Measurements from ENCODE around the gene GRAMD2B. TPM values are rescaled to one million over a fixed set of nuclear protein-coding genes. Genes with fewer than 3 reads are reported as not detected.

The GRAMD2B gene
- total RNA-seq, 1 donor from 2014 or later = 7.1 TPM

- Mint-ChIP-seq H3K27me3 (ENCODE audit: low read depth) (no peaks in the 10 kb centered on the region), H3K36me3 (ENCODE audit: low read depth) (peaks cover 14% of the 10 kb centered on the region), H3K27ac (ENCODE audit: unreplicated experiment) (peak overlapping the region; percentile 59), H3K4me3 (no peak overlapping the region), H3K9me3 (no peaks in the 10 kb centered on the region), H3K4me1 (peaks cover 12% of the 10 kb centered on the region)
- TF ChIP-seq CTCF (conservative IDR thresholded peaks at IDR 0.05) = no peak
- DNase-seq (ENCODE audit: low read depth, low spot score) = no peak
These were observed 57.6 kb downstream of the GRAMD2B start for GRCh38 chr5:126480824-126481223.

DNA sequence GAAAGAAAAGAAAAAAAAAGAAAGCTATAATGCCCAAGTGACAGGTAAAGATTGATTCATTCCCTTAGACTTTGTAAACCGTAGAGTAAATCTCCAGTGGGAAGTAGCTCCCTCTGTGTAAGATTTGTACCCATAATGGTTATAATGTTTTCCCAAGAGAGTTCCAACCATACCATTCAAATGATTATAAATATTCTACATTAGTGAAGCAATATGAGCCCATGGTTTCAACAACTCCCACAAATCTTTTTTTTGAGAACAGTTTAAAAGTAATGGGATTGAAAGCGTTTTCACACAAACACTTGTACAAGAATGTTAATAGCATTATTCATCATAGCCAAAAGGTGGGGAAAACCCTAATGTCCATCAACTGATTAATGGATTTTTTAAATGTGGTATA, 58.0 kb downstream of the GRAMD2B start:
- Mint-ChIP-seq H3K27me3 (ENCODE audit: low read depth) (no peaks in the 10 kb centered on the region), H3K9me3 (no peaks in the 10 kb centered on the region), H3K36me3 (ENCODE audit: low read depth) (peaks cover 18% of the 10 kb centered on the region), H3K4me3 (no peak overlapping the region), H3K27ac (ENCODE audit: unreplicated experiment) (peak overlapping the region; percentile 59), H3K4me1 (peaks cover 12% of the 10 kb centered on the region)
- DNase-seq (ENCODE audit: low read depth, low spot score) = no peak
- TF ChIP-seq CTCF (conservative IDR thresholded peaks at IDR 0.05) = no peak

GRCh38 chr5:126482591-126482990, 59.4 kb downstream of the GRAMD2B start:
- no peak overlapping the region for H3K4me3 Mint-ChIP-seq
- H3K9me3 Mint-ChIP-seq = no peaks in the 10 kb centered on the region
- TF ChIP-seq CTCF (conservative IDR thresholded peaks at IDR 0.05) = no peak
- no peak overlapping the region for H3K27ac Mint-ChIP-seq (ENCODE audit: unreplicated experiment)
- DNase-seq (ENCODE audit: low read depth, low spot score) = no peak
- H3K4me1 Mint-ChIP-seq = peaks cover 12% of the 10 kb centered on the region
- H3K36me3 Mint-ChIP-seq (ENCODE audit: low read depth) = peaks cover 19% of the 10 kb centered on the region
- H3K27me3 Mint-ChIP-seq (ENCODE audit: low read depth) = no peaks in the 10 kb centered on the region

GRCh38 chr5:126483156-126483555, 59.9 kb downstream of the GRAMD2B start:
- H3K27ac Mint-ChIP-seq (ENCODE audit: unreplicated experiment) = peak overlapping the region; percentile 93
- no peak overlapping the region for H3K4me3 Mint-ChIP-seq
- H3K36me3 Mint-ChIP-seq (ENCODE audit: low read depth) = peaks cover 19% of the 10 kb centered on the region
- H3K27me3 Mint-ChIP-seq (ENCODE audit: low read depth) = no peaks in the 10 kb centered on the region
- H3K9me3 Mint-ChIP-seq = no peaks in the 10 kb centered on the region
- no peak for TF ChIP-seq CTCF (conservative IDR thresholded peaks at IDR 0.05)
- H3K4me1 Mint-ChIP-seq = peaks cover 13% of the 10 kb centered on the region
- DNase-seq (ENCODE audit: low read depth, low spot score) = no peak

DNA sequence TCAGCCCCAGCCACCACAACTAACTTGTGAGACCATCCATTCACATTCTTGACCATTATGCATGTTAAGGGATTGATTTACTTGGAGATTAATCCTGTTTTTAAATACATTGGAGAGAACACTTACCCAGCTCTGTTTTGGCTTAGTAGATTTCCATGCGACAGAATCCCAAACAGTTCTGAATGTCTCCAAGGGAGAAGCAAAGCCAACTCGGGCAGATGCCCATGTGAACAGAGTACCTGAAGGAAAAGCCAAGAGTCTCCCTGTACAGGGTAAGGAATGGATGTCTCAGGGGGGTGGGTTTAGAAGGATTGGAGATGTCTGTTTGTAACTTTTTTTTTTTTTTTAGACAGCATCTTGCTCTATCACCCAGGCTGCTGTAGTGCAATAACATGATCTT, 61.0 kb downstream of the GRAMD2B start:
- Mint-ChIP-seq H3K27me3 (ENCODE audit: low read depth) (no peaks in the 10 kb centered on the region), H3K4me3 (no peak overlapping the region), H3K27ac (ENCODE audit: unreplicated experiment) (no peak overlapping the region), H3K36me3 (ENCODE audit: low read depth) (peaks cover 19% of the 10 kb centered on the region), H3K4me1 (peaks cover 24% of the 10 kb centered on the region), H3K9me3 (no peaks in the 10 kb centered on the region)
- no peak for DNase-seq (ENCODE audit: low read depth, low spot score)
- no peak for TF ChIP-seq CTCF (conservative IDR thresholded peaks at IDR 0.05)

- Mint-ChIP-seq H3K4me3 (no peak overlapping the region), H3K4me1 (peaks cover 45% of the 10 kb centered on the region), H3K27me3 (ENCODE audit: low read depth) (no peaks in the 10 kb centered on the region), H3K27ac (ENCODE audit: unreplicated experiment) (no peak overlapping the region), H3K36me3 (ENCODE audit: low read depth) (peaks cover 15% of the 10 kb centered on the region), H3K9me3 (no peaks in the 10 kb centered on the region)
- no peak for DNase-seq (ENCODE audit: low read depth, low spot score)
- no peak for TF ChIP-seq CTCF (conservative IDR thresholded peaks at IDR 0.05)
These were observed 63.1 kb downstream of the GRAMD2B start for GRCh38 chr5:126486332-126486731.

All from neural crest cell (in vitro differentiated cells).